HG03159 (cell line): ENCODE data around the gene ZNF408.

Source experiments
- ATAC-seq: cut with Tn5 transposase; IDR thresholded peaks from one replicate; pipeline ENCODE4 v1.9.1; 2021; ENCODE audit warnings: mild to moderate bottlenecking, moderate library complexity; ENCODE audit not compliant: unreplicated experiment

Gene ZNF408

DNA sequence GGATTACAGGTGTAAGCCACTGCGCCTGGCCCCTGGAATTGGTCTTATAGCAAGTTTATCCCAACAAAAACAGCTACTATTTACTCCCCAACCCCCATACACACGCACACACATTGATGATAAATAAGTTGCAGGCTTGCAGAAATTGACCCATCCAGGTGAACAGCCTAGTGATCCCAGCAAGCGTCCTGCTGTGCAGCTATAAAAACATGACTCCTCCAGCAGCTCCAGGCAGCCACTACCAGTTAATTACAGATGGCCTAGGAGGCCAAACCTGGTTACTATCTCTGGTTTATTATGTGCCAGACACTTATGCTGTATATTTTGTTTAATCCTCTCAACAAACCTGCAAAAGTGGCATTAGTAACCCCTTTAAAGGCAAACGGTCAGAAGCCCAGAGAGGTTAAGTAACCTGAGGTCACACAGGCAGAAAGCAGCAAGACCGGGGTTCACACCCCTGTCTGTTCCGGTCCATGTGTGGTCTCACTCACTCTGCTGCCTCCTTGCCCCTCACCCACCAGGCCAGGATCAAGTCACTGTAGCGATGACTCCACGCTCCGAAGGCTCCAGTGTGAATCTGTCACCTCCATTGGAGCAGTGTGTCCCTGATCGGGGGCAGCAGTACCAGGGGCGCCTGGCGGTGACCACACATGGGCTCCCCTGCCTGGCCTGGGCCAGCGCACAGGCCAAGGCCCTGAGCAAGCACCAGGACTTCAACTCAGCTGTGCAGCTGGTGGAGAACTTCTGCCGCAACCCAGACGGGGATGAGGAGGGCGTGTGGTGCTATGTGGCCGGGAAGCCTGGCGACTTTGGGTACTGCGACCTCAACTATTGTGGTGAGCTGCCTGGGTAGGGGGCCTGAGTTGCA lies 24.7 kb downstream of the ZNF408 start:
- no peak for ATAC-seq

- no peak for ATAC-seq
Observed at GRCh38 chr11:46726206-46726862, 25.5 kb downstream of the ZNF408 start.

DNA sequence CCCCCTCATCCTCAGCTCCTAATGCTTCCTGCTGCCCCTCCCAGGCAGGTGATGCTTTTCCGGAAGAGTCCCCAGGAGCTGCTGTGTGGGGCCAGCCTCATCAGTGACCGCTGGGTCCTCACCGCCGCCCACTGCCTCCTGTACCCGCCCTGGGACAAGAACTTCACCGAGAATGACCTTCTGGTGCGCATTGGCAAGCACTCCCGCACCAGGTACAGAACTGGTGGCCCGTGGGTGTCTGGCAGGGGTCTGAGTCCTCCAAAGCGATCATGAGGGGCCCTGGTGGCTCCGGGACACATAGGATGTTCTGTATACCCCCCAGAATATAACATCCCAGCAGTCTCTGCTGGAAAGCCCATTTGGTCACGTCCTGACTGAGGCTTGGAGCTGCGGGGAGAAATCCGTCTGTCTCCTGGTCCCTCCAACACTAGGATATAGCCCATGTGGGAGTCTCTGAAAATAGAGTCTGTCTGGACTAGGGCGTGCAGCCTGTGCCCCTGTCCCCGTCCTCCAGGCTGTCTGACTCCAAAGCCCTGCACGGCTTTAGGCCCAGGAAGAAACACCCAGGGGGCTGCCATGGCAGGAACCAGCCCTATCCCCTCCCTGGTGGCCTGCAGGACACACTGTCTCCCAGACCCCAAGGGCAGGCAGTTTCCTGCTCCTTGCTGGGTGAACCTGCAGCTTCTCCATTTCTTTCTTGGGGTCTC lies 27.3 kb downstream of the ZNF408 start:
- ATAC-seq: no peak

GRCh38 chr11:46728659-46729040 lies 27.8 kb downstream of the ZNF408 start:
- ATAC-seq: no peak

GRCh38 chr11:46729110-46730027 lies 28.5 kb downstream of the ZNF408 start:
- ATAC-seq: no peak

- no peak for ATAC-seq
Observed at GRCh38 chr11:46731545-46731944, 30.7 kb downstream of the ZNF408 start.

- no peak for ATAC-seq
Observed at GRCh38 chr11:46733234-46733633, 32.4 kb downstream of the ZNF408 start.

GRCh38 chr11:46736146-46736545 lies 35.3 kb downstream of the ZNF408 start:
- ATAC-seq: no peak

- no peak for ATAC-seq
Observed at GRCh38 chr11:46736615-46737014, 35.8 kb downstream of the ZNF408 start.

GRCh38 chr11:46737699-46738098 lies 36.9 kb downstream of the ZNF408 start:
- no peak for ATAC-seq

DNA sequence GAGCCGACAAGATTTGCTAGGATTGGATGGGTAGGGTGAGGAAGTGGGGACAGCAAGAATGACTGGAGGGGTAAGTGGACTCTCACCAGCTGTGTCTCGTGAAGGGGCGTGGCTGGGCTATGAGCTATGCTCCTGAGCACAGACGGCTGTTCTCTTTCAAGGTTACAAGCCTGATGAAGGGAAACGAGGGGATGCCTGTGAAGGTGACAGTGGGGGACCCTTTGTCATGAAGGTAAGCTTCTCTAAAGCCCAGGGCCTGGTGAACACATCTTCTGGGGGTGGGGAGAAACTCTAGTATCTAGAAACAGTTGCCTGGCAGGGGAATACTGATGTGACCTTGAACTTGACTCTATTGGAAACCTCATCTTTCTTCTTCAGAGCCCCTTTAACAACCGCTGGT lies 38.1 kb downstream of the ZNF408 start:
- no peak for ATAC-seq

DNA sequence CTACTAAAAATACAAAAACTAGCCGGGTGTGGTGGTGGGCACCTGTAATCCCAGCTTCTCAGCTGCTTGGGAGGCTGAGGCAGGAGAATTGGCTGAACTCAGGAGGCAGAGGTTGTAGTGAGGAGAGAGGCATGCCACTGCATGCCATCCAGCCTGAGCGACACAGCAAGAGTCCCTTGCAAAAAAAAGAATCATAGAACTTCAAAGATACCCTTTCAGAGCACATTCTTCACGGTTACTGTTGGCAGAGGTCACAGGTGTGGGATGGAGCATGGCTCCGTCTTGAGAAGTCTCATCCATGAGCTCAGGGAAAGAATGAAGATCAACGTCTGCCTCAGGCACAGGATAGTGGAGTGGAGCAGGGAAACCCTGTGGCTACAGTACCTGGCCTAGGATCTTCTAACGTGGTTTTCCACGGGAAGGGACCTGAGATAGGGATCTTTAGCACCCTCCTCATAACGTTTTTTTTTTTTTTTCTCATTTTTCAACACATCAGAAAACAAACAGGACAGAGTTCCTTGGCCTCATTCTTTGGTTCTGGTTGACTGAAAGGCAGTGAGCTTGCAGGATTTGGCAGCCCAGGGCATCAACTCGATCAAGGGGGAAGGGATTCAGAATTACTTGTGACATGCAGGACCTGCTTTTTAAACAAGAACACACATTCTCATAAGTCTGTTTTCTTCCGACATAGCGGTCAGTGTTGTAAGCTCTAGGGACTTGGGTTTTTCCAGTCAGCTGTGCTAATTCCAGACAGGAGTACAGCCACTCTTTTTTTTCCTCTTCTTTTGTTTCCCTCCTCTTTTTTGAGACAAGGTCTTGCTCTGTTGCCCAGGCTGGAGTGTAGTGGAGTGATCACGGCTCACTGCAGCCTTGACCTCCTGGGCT lies 41.0 kb downstream of the ZNF408 start:
- no peak for ATAC-seq

- no peak for ATAC-seq
Observed at GRCh38 chr11:46743043-46743442, 42.2 kb downstream of the ZNF408 start.

- no peak for ATAC-seq
Observed at GRCh38 chr11:46743693-46744339, 43.0 kb downstream of the ZNF408 start.

DNA sequence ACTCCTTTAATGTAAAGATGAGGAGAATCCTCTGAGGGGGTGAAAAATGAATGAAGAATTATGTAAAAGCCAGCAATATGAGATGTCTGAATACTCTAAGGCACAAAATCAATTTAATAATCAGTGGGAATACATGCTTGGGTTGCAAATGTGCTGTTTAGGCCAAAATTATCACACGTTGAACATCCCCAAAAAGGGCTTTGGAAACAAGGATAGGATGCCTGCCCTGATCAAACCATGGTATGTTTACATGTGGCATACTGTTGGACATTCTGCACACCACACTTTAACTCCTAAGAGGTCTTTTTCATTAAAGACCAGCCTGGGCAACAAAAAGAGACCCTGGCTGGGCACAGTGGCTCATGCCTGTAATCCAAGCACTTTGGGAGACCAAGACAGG lies 44.5 kb downstream of the ZNF408 start:
- no peak for ATAC-seq

GRCh38 chr11:46745995-46746394 lies 45.2 kb downstream of the ZNF408 start:
- no peak for ATAC-seq

GRCh38 chr11:46747150-46747549 lies 46.3 kb downstream of the ZNF408 start:
- ATAC-seq: no peak
